SJSA1 (cell line): ENCODE data around the gene SASH1. TPM values are rescaled to one million over a fixed set of nuclear protein-coding genes. Genes with fewer than 3 reads are reported as not detected.

Experiments
- DNase-seq, 2 experiments: peaks; one replicate each; pipeline ENCODE4 v3.0.0-alpha.2; 2015 to 2020; ENCODE audit warnings: low spot score in 2 of 2, low read depth in 1 of 2
- H3K27ac ChIP-seq: fragments of 250-450 bp; sonication (Bioruptor Pico); 2 replicates; pipeline ENCODE4 v1.5.1; 2020; ENCODE audit warnings: mild to moderate bottlenecking, moderate library complexity
- H3K27me3 ChIP-seq: fragments of 250-450 bp; sonication (Bioruptor Pico); replicated peaks from 2 replicates; pipeline ENCODE4 v1.5.1; 2020; ENCODE audit warnings: mild to moderate bottlenecking, moderate library complexity
- H3K36me3 ChIP-seq: fragments of 250-450 bp; sonication (Bioruptor Pico); 2 replicates; pipeline ENCODE4 v1.5.1; 2020; ENCODE audit warnings: mild to moderate bottlenecking
- H3K4me1 ChIP-seq: fragments of 250-450 bp; sonication (Bioruptor Pico); replicated peaks from 2 replicates; pipeline ENCODE4 v1.6.1; 2021; ENCODE audit warnings: mild to moderate bottlenecking
- H3K4me3 ChIP-seq: fragments of 250-450 bp; sonication (Bioruptor Pico); 2 replicates; pipeline ENCODE4 v1.5.1; 2020; ENCODE audit warnings: mild to moderate bottlenecking
- H3K9me3 ChIP-seq: fragments of 250-450 bp; sonication (Bioruptor Pico); replicated peaks from 2 replicates; pipeline ENCODE4 v1.5.1; 2020; ENCODE audit warnings: mild to moderate bottlenecking
- total RNA-seq: library from RNA; depleted of rRNA; stranded (reverse); fragments of >200 nt; shearing (Covaris generic); gene quantifications from 2 replicates; pipeline ENCODE4 v1.2.3, GENCODE V29; 2014

SASH1 gene
- total RNA-seq, 1 experiment from 2014 or later, result 10.4 TPM

DNA sequence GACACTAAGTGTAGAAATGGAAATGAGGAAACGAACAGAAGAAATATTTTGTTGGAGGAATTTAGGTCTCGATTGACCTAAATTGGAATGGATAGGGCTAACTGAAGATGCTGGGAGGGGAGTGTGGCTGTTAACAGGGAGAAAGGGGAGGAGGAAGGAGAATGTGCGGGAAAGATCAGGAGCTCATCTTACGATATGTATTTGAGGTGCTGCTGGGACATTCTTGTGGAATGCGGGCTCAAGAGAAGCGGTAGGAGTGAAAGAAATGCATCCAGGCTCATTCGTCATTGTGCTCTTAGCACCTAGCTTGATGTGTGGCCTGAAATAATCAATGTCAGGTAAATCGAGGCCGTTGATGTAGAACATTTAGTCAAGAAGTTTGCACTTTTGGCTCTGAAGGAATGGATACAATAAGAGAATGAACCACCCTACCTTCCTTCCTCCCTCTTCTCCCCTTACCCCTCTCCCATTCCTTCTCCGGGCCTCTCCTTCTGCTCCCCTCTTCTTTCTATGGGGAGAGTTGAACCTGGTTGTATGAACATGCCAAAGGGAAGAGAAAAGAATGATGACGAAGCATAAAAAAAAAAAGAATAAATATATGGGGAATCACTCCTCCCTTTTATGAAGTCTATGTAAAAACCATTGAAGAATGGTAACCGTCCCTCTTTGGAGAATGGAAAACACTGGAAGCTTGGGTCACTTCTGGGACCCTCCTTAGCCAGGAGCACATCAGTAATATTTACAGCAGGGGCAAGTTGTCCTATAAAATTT lies 70.9 kb downstream of the SASH1 start:
- H3K36me3 ChIP-seq, result no peaks in the 10 kb centered on the region
- no peak for DNase-seq
- no peaks in the 10 kb centered on the region for H3K27me3 ChIP-seq
- H3K4me3 ChIP-seq, result no peak overlapping the region
- peaks cover 14% of the 10 kb centered on the region for H3K4me1 ChIP-seq
- no peaks in the 10 kb centered on the region for H3K9me3 ChIP-seq
- H3K27ac ChIP-seq, result no peak overlapping the region

DNA sequence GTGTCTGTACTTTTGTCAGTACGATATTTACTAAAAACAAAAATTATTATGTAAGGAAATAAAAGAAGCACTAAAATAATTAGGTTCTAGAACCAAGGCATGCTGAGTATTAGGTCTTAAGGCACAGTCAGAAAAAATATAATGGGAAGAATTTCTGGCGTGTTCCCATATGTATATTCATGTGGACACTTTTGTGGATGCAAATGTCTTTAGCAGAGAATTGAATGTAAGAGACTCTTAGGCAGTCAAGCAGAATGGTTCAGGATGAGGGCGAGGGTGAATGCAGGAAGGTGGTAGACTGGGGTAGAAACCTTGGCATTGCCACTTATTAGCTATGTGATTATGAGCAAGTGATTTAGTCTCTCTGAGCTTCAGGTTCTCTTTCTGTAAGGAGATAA lies 71.5 kb downstream of the SASH1 start:
- Histone ChIP-seq H3K27ac (no peak overlapping the region), H3K36me3 (no peaks in the 10 kb centered on the region), H3K27me3 (no peaks in the 10 kb centered on the region), H3K4me1 (peaks cover 14% of the 10 kb centered on the region), H3K4me3 (no peak overlapping the region), H3K9me3 (no peaks in the 10 kb centered on the region)
- no peak for DNase-seq

DNA sequence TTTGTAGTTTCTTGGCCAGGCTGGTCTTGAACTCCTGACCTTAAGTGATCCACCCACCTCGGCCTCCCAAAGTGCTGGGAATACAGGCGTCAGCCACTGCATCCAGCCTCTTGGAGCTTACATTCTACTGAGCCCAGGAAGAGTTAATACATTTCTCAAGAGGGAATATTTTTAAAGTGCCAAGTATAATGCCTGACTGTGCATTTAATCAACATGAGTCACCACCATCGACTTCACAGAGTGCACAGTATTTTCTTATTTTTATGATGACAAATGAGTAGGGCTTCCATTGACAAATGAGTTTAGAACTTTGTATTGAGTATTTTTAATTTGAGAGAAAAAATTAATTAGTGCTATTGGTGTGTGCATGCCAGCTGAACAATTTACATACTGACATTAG lies 72.2 kb downstream of the SASH1 start:
- no peaks in the 10 kb centered on the region for H3K9me3 ChIP-seq
- no peak overlapping the region for H3K4me3 ChIP-seq
- H3K4me1 ChIP-seq, result peaks cover 14% of the 10 kb centered on the region
- DNase-seq, result peak in 1 of 2 experiments; percentile 63
- no peaks in the 10 kb centered on the region for H3K36me3 ChIP-seq
- no peaks in the 10 kb centered on the region for H3K27me3 ChIP-seq
- no peak overlapping the region for H3K27ac ChIP-seq

DNA sequence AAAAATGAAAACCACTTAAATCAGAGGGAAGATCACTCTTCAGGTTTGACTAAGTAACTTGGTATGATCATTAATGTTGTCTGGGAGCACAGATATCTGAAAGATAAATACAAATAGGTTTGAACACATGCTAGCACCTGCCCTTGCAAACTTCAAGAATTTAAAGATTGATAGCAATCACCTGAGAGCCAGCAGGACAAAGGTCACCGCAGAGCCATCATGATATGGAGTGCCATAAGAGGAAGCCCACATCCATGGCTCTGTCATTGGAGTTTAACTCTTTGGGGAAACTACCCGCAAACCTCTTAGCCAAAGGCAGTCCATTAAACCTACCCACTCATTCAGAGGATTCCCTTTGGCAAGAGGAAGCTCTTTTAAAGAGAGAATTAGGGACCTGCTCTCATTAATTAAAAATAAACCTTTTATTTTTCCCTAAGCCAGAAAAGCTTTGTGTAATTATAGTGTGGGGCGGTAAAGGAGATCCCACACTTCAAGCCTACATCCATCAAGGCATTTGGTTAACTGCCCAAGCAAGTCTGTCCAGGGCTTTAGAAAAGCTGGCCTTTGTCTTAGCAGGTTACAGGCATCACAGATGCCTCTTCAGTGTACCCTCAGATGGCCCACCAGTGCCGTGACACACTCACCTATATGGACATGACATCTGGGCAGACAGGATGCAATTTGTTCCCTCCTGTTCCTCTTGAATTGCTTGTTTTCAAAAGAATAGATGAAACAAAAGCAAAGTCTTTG lies 73.0 kb downstream of the SASH1 start:
- Histone ChIP-seq H3K27ac (no peak overlapping the region), H3K4me3 (no peak overlapping the region)

DNA sequence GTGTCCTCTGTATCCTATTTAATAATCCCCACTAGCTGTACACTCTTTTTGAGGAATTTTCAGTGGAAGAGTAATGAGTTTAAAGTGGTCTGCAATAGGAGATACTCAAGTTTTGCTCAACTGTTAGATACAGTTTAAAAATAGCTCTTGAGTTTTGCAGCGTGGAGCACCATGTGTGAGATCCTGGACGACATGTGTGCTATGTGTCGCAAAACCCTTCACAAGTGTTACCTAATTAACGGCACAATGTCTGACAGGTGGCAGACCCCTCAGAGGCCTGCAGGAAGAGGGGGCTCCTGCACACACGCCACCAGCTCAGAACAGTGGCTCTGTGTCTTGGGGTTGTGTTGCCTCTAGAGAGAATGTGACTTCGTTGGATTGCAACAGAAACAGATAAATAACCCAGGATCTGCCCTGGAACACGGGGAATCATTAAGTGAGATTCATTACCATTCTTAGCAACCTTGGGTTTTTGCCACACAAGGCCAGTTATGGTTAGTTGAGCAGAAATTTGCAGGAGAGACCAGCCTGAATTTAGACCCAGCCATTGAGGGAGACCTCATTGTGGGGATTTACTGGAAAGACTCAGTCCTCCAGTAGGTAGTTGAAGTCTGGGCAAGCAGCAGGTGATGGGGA lies 73.8 kb downstream of the SASH1 start:
- Histone ChIP-seq H3K27me3 (no peaks in the 10 kb centered on the region), H3K36me3 (no peaks in the 10 kb centered on the region), H3K4me1 (peaks cover 14% of the 10 kb centered on the region), H3K4me3 (no peak overlapping the region), H3K27ac (no peak overlapping the region), H3K9me3 (no peaks in the 10 kb centered on the region)
- no peak for DNase-seq

More for the DNA sequence above, 73.0 kb downstream of the SASH1 start:
- Histone ChIP-seq H3K4me1 (peaks cover 14% of the 10 kb centered on the region), H3K9me3 (no peaks in the 10 kb centered on the region), H3K27me3 (no peaks in the 10 kb centered on the region), H3K36me3 (no peaks in the 10 kb centered on the region)
- DNase-seq, result no peak

DNA sequence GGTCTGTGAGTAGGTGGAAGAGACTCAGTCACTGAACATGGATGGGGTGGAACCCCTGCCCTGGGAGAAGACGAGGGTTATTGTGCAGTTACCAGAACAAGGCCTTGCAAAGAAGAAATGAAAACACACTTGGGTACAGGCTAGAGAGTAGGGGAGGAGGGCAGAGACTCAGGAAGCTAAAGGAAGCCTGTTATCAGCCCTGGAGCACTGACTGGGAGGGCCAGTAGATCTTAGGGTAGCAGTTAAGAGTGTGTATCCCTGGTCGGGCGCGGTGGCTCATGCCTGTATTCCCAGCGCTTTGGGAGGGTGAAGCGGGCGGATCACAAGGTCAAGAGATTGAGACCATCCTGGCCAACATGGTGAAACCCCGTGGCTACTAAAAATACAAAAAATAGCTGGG lies 74.4 kb downstream of the SASH1 start:
- Histone ChIP-seq H3K27me3 (no peaks in the 10 kb centered on the region), H3K36me3 (no peaks in the 10 kb centered on the region), H3K4me3 (no peak overlapping the region), H3K9me3 (no peaks in the 10 kb centered on the region), H3K27ac (no peak overlapping the region), H3K4me1 (peaks cover 14% of the 10 kb centered on the region)
- no peak for DNase-seq

DNA sequence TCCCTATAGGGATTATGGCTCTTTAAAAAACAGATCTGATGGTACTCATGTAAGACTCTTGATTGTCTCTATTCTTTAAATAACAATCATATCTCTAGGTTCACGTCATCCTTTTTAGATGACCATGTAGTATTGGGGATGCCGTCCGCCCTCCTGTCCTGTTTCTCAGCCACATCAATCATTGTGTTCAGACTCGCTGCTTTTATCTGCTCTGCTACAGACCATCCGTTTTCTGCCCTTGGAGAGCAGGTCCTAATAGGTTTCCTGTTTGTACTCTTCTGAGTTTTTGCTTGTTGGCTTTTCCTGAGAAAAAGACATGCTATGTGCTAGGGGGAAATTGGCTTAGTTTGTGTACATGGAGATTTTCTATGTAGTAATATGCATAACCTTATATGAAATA lies 76.8 kb downstream of the SASH1 start:
- Histone ChIP-seq H3K9me3 (no peaks in the 10 kb centered on the region), H3K27me3 (no peaks in the 10 kb centered on the region), H3K4me1 (peaks cover 10% of the 10 kb centered on the region), H3K4me3 (no peak overlapping the region), H3K36me3 (no peaks in the 10 kb centered on the region), H3K27ac (no peak overlapping the region)
- DNase-seq, result no peak

DNA sequence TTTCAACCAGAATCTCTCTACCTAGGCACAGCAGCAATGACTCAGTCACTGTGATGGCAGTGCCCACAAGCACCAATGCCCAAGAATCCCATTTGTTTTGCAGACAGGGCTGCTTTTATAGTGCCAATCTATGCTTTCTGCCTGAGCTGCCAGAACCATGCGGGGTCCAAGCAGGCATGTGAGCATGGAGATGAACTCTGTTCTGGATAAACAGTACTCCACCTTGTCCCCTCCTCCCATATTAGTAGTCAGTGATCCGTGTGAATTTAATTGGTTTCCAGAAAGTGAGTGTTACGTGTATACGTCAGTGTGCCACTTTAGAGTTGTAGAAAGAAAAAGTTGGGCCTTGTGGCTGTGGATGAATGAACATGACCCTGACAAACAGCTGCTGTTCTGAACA lies 79.4 kb downstream of the SASH1 start:
- Histone ChIP-seq H3K27me3 (no peaks in the 10 kb centered on the region), H3K4me3 (no peak overlapping the region), H3K9me3 (no peaks in the 10 kb centered on the region), H3K36me3 (no peaks in the 10 kb centered on the region), H3K27ac (no peak overlapping the region), H3K4me1 (no peaks in the 10 kb centered on the region)
- no peak for DNase-seq

DNA sequence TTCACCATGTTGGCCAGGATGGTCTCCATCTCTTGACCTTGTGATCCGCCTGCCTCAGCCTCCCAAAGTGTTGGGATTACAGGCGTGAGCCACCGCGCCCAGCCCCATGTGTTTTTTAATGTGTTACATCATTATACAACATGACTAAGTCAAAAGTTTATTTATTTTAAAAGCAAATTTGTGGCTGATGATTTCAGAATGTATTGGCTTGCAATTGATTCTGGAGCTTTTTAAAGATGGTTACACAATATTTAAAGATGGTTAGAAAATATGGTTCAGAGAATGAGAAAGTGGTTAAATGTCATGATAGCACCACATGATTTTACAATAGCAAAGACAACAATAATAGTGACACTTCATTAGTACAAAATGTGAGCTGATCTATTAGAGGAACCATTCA lies 80.5 kb downstream of the SASH1 start:
- Histone ChIP-seq H3K27me3 (no peaks in the 10 kb centered on the region), H3K4me3 (no peak overlapping the region), H3K27ac (no peak overlapping the region; the same call in 1 of the 2 replicates), H3K36me3 (no peaks in the 10 kb centered on the region), H3K4me1 (no peaks in the 10 kb centered on the region), H3K9me3 (no peaks in the 10 kb centered on the region)
- DNase-seq, result no peak

DNA sequence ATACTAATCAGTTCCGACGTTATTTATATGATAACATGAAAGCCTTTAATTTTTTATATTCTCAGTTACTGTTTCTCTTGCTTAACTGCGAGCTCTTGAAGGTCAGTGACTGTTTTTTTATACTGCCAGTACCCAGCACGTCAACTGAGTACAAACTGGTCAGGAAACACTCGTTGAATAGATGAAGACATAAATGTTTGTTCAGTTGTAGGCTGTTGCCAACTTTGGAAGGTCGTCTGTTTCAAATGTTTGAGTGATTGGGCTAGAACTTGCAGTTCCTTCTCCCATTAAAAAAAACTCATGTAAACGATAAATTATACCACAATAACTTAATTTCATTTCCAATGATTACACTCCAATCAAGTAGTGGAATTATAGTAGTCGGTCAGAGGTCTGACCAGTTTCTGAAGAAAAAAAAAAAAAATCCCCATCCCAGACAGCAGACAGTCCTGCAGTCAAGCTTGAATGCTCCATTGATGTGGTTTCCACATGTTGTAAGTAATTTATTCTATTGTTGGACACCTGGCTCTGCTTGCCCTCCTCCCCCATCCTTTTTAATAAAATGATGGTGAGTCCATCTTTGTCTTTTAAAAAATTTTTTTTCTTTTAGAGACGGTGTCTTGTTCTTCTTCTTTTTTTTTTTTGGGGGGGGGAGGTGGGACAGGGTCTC lies 81.1 kb downstream of the SASH1 start:
- Histone ChIP-seq H3K36me3 (no peaks in the 10 kb centered on the region), H3K27me3 (no peaks in the 10 kb centered on the region), H3K4me3 (no peak overlapping the region), H3K4me1 (no peaks in the 10 kb centered on the region), H3K9me3 (no peaks in the 10 kb centered on the region), H3K27ac (no peak overlapping the region; the same call in 1 of the 2 replicates)
- DNase-seq, result no peak

DNA sequence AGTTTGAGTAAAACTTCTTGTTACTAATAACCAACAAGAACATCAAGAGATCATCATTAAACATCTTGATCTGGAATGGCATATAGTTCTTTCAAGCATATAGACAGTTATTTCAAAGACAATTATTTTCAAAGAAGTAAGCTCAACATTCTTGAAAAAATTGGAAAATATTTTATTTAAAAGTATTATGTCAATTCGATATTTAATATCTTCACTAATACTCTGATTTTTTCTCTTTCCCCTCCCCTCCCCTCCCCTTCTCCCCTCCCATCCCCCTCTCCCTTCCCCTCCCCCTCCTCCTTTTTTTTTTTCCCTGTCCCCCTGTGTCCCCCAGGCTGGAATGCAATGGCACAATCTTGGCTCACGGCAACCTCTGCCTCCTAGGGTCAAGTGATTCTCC lies 82.8 kb downstream of the SASH1 start:
- H3K9me3 ChIP-seq, result no peaks in the 10 kb centered on the region
- no peak overlapping the region for H3K4me3 ChIP-seq
- no peak for DNase-seq
- H3K27ac ChIP-seq, result no peak overlapping the region
- no peaks in the 10 kb centered on the region for H3K27me3 ChIP-seq
- no peaks in the 10 kb centered on the region for H3K4me1 ChIP-seq
- H3K36me3 ChIP-seq, result no peaks in the 10 kb centered on the region

DNA sequence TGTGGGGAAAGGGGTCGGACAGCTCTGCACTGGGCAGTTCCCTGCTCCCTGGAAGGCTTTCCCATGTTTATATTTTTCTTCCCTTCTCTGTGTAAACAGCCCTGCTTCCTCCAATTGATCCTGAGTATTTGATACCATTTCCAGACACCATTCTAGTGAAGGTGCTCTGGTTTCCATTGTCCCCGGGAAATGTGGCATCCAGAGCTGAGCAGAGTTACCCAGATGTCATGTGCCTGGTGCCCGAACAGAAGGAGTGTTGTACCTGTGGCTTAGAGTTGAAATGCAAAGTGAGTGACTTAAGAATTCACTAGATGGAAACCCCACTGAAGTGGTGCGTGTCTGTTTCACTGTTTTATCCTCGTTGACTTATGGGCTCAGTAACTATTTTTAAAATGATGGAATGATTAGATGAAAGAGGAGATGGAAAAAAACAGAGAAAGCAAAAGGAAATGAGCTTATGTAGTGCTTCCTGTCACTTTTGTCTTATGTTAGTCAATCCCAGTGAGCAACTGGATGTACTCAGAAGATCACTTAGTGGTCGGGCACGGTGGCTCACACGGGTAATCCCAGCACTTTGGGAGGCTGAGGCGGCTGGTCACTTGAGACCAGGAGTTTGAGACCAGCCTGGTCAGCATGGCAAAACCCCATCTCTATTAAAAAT lies 83.8 kb downstream of the SASH1 start:
- H3K4me3 ChIP-seq, result no peak overlapping the region
- no peak for DNase-seq
- no peaks in the 10 kb centered on the region for H3K36me3 ChIP-seq
- no peaks in the 10 kb centered on the region for H3K4me1 ChIP-seq
- H3K9me3 ChIP-seq, result no peaks in the 10 kb centered on the region
- no peak overlapping the region for H3K27ac ChIP-seq
- no peaks in the 10 kb centered on the region for H3K27me3 ChIP-seq

DNA sequence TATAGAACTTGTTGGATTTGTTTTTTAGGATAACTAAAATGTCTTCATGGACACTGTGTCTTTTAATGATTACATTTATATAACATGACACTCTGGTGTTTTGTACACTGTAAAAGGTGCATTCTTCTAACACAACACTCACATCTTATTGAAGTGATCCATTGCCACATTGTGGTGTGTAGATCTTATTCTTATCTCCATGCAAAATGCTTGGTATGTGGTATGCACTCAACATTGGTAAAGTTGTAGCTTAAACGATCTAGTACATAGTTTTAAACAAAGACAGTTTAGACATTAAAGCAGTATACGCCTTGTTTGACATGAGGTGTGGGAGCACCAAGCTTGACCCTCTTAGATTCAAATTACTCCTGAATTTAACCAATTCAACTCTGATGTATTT lies 84.7 kb downstream of the SASH1 start:
- Histone ChIP-seq H3K27ac (no peak overlapping the region), H3K4me1 (no peaks in the 10 kb centered on the region), H3K36me3 (no peaks in the 10 kb centered on the region), H3K4me3 (no peak overlapping the region), H3K9me3 (no peaks in the 10 kb centered on the region), H3K27me3 (no peaks in the 10 kb centered on the region)
- no peak for DNase-seq
